CD14-positive monocyte (primary cell): ENCODE results near the gene SLC1A1. TPM values are rescaled to one million over a fixed set of nuclear protein-coding genes. Genes with fewer than 3 reads are reported as not detected.

Experiments used
- DNase-seq, 3 donors: peaks; one replicate each; pipeline ENCODE4 v3.0.0-alpha.2; 2011 to 2022
- H2AFZ ChIP-seq: 2 replicates; pipeline ENCODE4 v1.6.0; 2012; ENCODE audit warnings: mild to moderate bottlenecking, low read depth, low read length, inconsistent platforms; ENCODE audit not compliant: insufficient read depth, poor library complexity, severe bottlenecking
- H3K27ac ChIP-seq, 2 donors: 1 replicate in 1 of 2; 2 replicates in 1 of 2; pipeline ENCODE4 v1.5.1; 2012 to 2013; ENCODE audit warnings: low read length in 2 of 2, control low read depth in 1 of 2, inconsistent platforms in 1 of 2, low read depth in 1 of 2, mild to moderate bottlenecking in 1 of 2
- H3K27me3 ChIP-seq, 2 donors: one replicate each; pipeline versions ENCODE4 v1.6.0 to v1.6.1; 2011 to 2013; ENCODE audit warnings: low read length in 2 of 2; ENCODE audit not compliant: control insufficient read depth in 2 of 2, insufficient read depth in 2 of 2
- H3K36me3 ChIP-seq, 2 donors: replicated peaks in 1 of 2; 1 replicate in 1 of 2; 2 replicates in 1 of 2; pipeline versions ENCODE4 v1.5.1 to v1.6.1; 2012 to 2013; ENCODE audit warnings: low read length in 2 of 2, control low read depth in 1 of 2, inconsistent platforms in 1 of 2, mild to moderate bottlenecking in 1 of 2; ENCODE audit not compliant: insufficient read depth in 2 of 2, control insufficient read depth in 1 of 2
- H3K4me1 ChIP-seq, 2 donors: 1 replicate in 1 of 2; 2 replicates in 1 of 2; pipeline versions ENCODE4 v1.5.1 to v1.6.1; 2012 to 2013; ENCODE audit warnings: low read length in 2 of 2, control low read depth in 1 of 2, inconsistent platforms in 1 of 2, mild to moderate bottlenecking in 1 of 2, moderate library complexity in 1 of 2; ENCODE audit not compliant: insufficient read depth in 2 of 2, control insufficient read depth in 1 of 2
- H3K4me2 ChIP-seq: replicated peaks from 2 replicates; pipeline ENCODE3; 2012; ENCODE audit warnings: low read length, moderate library complexity, mild to moderate bottlenecking; ENCODE audit not compliant: poor library complexity, severe bottlenecking; ENCODE audit errors: extremely low read depth
- H3K4me3 ChIP-seq, 3 experiments: fragments of 200-600 bp in 1 of 3; sonication (generic) in 1 of 3; replicated peaks in 1 of 3; 1 replicate in 2 of 3; 2 replicates in 1 of 3; pipeline ENCODE4 v1.5.1; 2011 to 2013; ENCODE audit warnings: low read length in 3 of 3, mild to moderate bottlenecking in 3 of 3, control low read depth in 2 of 3, low read depth in 2 of 3, inconsistent platforms in 1 of 3, moderate library complexity in 1 of 3
- H3K79me2 ChIP-seq: 2 replicates; pipeline ENCODE4 v1.6.0; 2012; ENCODE audit warnings: mild to moderate bottlenecking, control low read depth, inconsistent platforms, low read length, moderate library complexity; ENCODE audit not compliant: insufficient read depth
- H3K9ac ChIP-seq: 2 replicates; pipeline ENCODE4 v1.6.0; 2017; ENCODE audit warnings: low read length, mild to moderate bottlenecking; ENCODE audit not compliant: insufficient read depth, poor library complexity, severe bottlenecking
- H3K9me3 ChIP-seq, 2 donors: replicated peaks in 1 of 2; 1 replicate in 1 of 2; 2 replicates in 1 of 2; pipeline versions ENCODE4 v1.5.1 to v1.6.1; 2012 to 2013; ENCODE audit warnings: low read length in 2 of 2, control low read depth in 1 of 2; ENCODE audit not compliant: control insufficient read depth in 1 of 2, insufficient read depth in 1 of 2
- H4K20me1 ChIP-seq: 2 replicates; pipeline ENCODE4 v1.6.0; 2012; ENCODE audit warnings: mild to moderate bottlenecking, low read length, control low read depth, moderate library complexity; ENCODE audit not compliant: insufficient read depth
- H3K27ac Mint-ChIP-seq, 7 donors: one replicate each; pipeline ENCODE4 v1.8.0; 2020; ENCODE audit warnings: mild to moderate bottlenecking in 7 of 7, mixed read lengths in 7 of 7, moderate library complexity in 6 of 7, inconsistent platforms in 2 of 7
- H3K27me3 Mint-ChIP-seq, 3 donors: one replicate each; pipeline ENCODE4 v1.8.0; 2021 to 2022; ENCODE audit warnings: low read depth in 3 of 3, mild to moderate bottlenecking in 3 of 3, mixed read lengths in 3 of 3, moderate library complexity in 3 of 3, inconsistent platforms in 1 of 3
- H3K36me3 Mint-ChIP-seq, 2 donors: one replicate each; pipeline ENCODE4 v1.8.0; 2020; ENCODE audit warnings: mixed read lengths in 2 of 2, inconsistent platforms in 1 of 2, mild to moderate bottlenecking in 1 of 2
- H3K4me1 Mint-ChIP-seq: one replicate; pipeline ENCODE4 v1.8.0; 2020; ENCODE audit warnings: mild to moderate bottlenecking, mixed read lengths
- H3K4me3 Mint-ChIP-seq, 2 donors: one replicate each; pipeline ENCODE4 v1.8.0; 2020; ENCODE audit warnings: mild to moderate bottlenecking in 2 of 2, mixed read lengths in 2 of 2, moderate library complexity in 1 of 2
- H3K9me3 Mint-ChIP-seq, 7 donors: one replicate each; pipeline ENCODE4 v1.8.0; 2020 to 2022; ENCODE audit warnings: mixed read lengths in 7 of 7, mild to moderate bottlenecking in 6 of 7, moderate library complexity in 6 of 7, inconsistent platforms in 2 of 7
- WGBS: methylation state at CpG from one replicate; pipeline ENCODE4 v1.1.5; 2013; ENCODE audit warnings: missing lambda C conversion rate; ENCODE audit not compliant: insufficient coverage; 5-methylcytosine and 5-hydroxymethylcytosine counted together
- intact Hi-C, 2 donors: fragments of 100-400 bp; cut with micrococcal nuclease; formaldehyde crosslinking; loops; one replicate each; pipeline versions ENCODE4 v1.15.0 to v1.15.1; 2023
- polyA plus RNA-seq, 3 donors: library from polyadenylated mRNA; depleted of rRNA in 1 of 3; unstranded in 2 of 3; stranded (reverse) in 1 of 3; fragments of 300-500 nt in 2 of 3; fragments of >200 nt in 1 of 3; fragmentation: Illumina TruSeq in 2 of 3; gene quantifications; 1 replicate in 2 of 3; 2 replicates in 1 of 3; pipeline ENCODE4 v1.2.3, GENCODE V29; 2012 to 2021
- TF ChIP-seq, protein P1 (sequence below): fragments of 200-600 bp; IDR thresholded peaks from one replicate; pipeline ENCODE4 v1.8.0; 2022; ENCODE audit warnings: antibody characterized with exemption, mild to moderate bottlenecking

SLC1A1 gene
- polyA plus RNA-seq, 3 donors = not detected

DNA sequence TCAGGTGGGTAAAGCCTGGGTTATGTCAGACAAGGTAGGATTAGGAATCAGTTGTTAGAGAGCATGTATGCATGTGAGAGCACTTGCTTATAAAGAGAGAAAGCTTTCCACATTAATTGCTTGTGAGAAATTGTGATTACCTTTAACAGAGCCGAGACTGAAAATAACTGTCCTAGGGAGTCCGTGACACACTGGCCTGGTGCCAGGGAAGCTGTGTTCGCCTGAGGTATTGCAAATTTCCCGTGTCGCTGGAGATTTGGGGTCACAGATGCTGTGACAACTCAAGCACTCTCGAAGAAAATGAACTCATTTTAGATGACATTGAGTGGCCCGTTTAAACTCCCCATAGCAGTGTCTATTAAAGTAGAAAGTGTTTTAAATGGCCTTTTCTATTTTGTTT lies 9.6 kb downstream of the SLC1A1 start:
- H3K9ac ChIP-seq = no peak overlapping the region
- H3K36me3 ChIP-seq = no peaks in the 10 kb centered on the region
- TF ChIP-seq, protein P1, sequence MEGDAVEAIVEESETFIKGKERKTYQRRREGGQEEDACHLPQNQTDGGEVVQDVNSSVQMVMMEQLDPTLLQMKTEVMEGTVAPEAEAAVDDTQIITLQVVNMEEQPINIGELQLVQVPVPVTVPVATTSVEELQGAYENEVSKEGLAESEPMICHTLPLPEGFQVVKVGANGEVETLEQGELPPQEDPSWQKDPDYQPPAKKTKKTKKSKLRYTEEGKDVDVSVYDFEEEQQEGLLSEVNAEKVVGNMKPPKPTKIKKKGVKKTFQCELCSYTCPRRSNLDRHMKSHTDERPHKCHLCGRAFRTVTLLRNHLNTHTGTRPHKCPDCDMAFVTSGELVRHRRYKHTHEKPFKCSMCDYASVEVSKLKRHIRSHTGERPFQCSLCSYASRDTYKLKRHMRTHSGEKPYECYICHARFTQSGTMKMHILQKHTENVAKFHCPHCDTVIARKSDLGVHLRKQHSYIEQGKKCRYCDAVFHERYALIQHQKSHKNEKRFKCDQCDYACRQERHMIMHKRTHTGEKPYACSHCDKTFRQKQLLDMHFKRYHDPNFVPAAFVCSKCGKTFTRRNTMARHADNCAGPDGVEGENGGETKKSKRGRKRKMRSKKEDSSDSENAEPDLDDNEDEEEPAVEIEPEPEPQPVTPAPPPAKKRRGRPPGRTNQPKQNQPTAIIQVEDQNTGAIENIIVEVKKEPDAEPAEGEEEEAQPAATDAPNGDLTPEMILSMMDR = no peak
- Mint-ChIP-seq H3K27me3 (peaks cover 3 to 12% (median 8%) of the 10 kb centered on the region in 3 donors), H3K9me3 (no peaks in the 10 kb centered on the region), H3K27ac (no peak overlapping the region), H3K36me3 (no peaks in the 10 kb centered on the region), H3K4me3 (no peak overlapping the region), H3K4me1 (no peaks in the 10 kb centered on the region)
- no peaks in the 10 kb centered on the region for H3K79me2 ChIP-seq
- H3K9me3 ChIP-seq = no peaks in the 10 kb centered on the region
- no peak for DNase-seq
- no peak overlapping the region for H3K4me2 ChIP-seq
- peaks cover 0 to 4% of the 10 kb centered on the region in 2 donors for H3K27me3 ChIP-seq
- H3K4me1 ChIP-seq = no peaks in the 10 kb centered on the region
- H4K20me1 ChIP-seq = no peaks in the 10 kb centered on the region
- H3K4me3 ChIP-seq = no peak overlapping the region
- intact Hi-C loops = no loop called here
- H2AFZ ChIP-seq = no peak overlapping the region
- H3K27ac ChIP-seq = no peak overlapping the region
- WGBS = 95% methylated on average over 6 of the region's 7 CpGs

DNA sequence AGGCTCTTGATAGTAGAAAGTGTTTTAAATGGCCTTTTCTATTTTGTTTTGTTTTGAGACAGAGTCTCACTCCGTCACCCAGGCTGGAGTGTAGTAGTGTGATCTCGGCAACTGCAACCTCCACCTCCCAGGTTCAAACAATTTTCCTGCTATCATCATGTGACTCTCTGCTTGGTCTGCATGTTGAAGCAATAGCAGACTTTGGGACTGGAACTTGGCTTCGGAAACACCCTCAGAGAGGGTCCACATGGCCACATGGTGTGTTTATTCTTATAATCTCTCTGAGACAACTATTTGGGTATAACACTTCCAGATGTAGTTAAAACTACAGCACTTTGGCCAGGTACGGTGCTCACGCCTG lies 10.9 kb downstream of the SLC1A1 start:
- Histone ChIP-seq H3K79me2 (no peaks in the 10 kb centered on the region), H3K4me2 (no peak overlapping the region), H3K4me3 (no peak overlapping the region), H3K9me3 (no peaks in the 10 kb centered on the region), H3K4me1 (no peaks in the 10 kb centered on the region), H2AFZ (no peak overlapping the region), H3K27me3 (no peaks in the 10 kb centered on the region), H3K9ac (no peak overlapping the region), H4K20me1 (no peaks in the 10 kb centered on the region), H3K36me3 (no peaks in the 10 kb centered on the region), H3K27ac (no peak overlapping the region)
- TF ChIP-seq, protein P1 = no peak
- Mint-ChIP-seq H3K27ac (no peak overlapping the region), H3K36me3 (no peaks in the 10 kb centered on the region), H3K4me1 (no peaks in the 10 kb centered on the region), H3K27me3 (peaks cover 2 to 5% (median 3%) of the 10 kb centered on the region in 3 donors), H3K4me3 (no peak overlapping the region), H3K9me3 (no peaks in the 10 kb centered on the region)
- no peak for DNase-seq
- no CpG with 5 or more reads among the region's 5 CpGs for WGBS
- intact Hi-C loops = no loop called here
